BE2C (cell line): ENCODE measurements around the gene WWOX.

Experiments used
- DNase-seq: peaks from one replicate; pipeline ENCODE4 v3.0.0-alpha.2; 2020
- H3K27me3 ChIP-seq: fragments of 250-450 bp; sonication (Bioruptor Pico); 2 replicates; pipeline ENCODE4 v1.5.1; 2020; ENCODE audit warnings: mild to moderate bottlenecking
- H3K36me3 ChIP-seq: fragments of 250-450 bp; sonication (Bioruptor Pico); 2 replicates; pipeline ENCODE4 v1.5.1; 2020; ENCODE audit warnings: mild to moderate bottlenecking
- H3K4me1 ChIP-seq: fragments of 250-450 bp; sonication (Bioruptor Pico); 2 replicates; pipeline ENCODE4 v1.5.1; 2020
- H3K4me3 ChIP-seq: 2 replicates; pipeline ENCODE4 v1.5.1; 2011; ENCODE audit warnings: low read depth, low read length
- H3K9me3 ChIP-seq: fragments of 250-450 bp; sonication (Bioruptor Pico); 2 replicates; pipeline ENCODE4 v1.5.1; 2020
- CTCF ChIP-seq: IDR thresholded peaks from 2 replicates; pipeline ENCODE4 v1.5.1; 2012; ENCODE audit warnings: mild to moderate bottlenecking, low read depth, low read length

Gene WWOX

GRCh38 chr16:78524066-78524595, 424.7 kb downstream of the WWOX start:
- no peaks in the 10 kb centered on the region for H3K9me3 ChIP-seq
- TF ChIP-seq CTCF = no peak
- no peak for DNase-seq
- no peaks in the 10 kb centered on the region for H3K36me3 ChIP-seq
- H3K4me3 ChIP-seq = no peak overlapping the region
- H3K4me1 ChIP-seq = no peaks in the 10 kb centered on the region
- H3K27me3 ChIP-seq = no peaks in the 10 kb centered on the region

DNA sequence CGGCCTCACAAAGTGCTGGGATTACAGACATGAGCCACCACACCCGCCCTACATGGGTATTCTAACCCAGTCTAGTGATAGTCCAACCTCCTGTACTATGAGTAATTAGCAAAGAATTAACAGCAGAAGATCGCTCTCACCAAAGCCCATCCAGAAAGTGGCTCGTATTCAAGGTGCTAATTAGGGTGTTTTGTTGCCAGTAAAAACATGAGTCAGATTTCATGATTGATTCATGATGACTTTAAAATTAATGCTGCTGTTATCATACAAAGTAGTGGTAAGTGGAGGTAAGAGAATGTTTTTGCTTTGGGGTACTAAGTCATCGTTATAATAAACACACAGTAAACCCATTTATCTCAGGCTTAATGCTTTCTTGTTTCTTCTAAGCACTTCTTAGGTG, 428.8 kb downstream of the WWOX start:
- Histone ChIP-seq H3K27me3 (no peaks in the 10 kb centered on the region), H3K4me3 (no peak overlapping the region), H3K36me3 (no peaks in the 10 kb centered on the region), H3K9me3 (no peaks in the 10 kb centered on the region), H3K4me1 (no peaks in the 10 kb centered on the region)
- no peak for TF ChIP-seq CTCF
- no peak for DNase-seq

DNA sequence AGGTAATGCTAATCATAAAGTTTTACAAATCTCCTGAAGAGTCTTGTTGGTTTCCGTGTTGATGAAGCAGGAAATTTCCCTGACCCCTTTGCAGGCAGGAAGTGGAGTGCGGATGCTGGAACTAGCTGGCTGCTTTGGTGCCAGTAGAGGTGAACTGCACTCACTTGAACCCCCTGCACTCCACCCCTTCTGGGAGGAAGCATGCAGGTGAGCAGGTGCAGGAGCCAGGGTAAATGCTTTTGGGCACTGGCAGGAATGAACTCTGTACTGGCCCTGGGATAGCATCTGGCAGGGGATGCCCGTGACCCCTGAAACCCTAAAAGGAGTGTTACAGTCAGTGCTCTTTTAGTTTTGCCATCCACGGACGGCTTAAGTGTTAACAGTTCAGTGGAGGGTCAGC, 430.4 kb downstream of the WWOX start:
- Histone ChIP-seq H3K4me1 (no peaks in the 10 kb centered on the region), H3K27me3 (no peaks in the 10 kb centered on the region), H3K36me3 (no peaks in the 10 kb centered on the region), H3K4me3 (no peak overlapping the region), H3K9me3 (no peaks in the 10 kb centered on the region)
- DNase-seq = no peak
- no peak for TF ChIP-seq CTCF

DNA sequence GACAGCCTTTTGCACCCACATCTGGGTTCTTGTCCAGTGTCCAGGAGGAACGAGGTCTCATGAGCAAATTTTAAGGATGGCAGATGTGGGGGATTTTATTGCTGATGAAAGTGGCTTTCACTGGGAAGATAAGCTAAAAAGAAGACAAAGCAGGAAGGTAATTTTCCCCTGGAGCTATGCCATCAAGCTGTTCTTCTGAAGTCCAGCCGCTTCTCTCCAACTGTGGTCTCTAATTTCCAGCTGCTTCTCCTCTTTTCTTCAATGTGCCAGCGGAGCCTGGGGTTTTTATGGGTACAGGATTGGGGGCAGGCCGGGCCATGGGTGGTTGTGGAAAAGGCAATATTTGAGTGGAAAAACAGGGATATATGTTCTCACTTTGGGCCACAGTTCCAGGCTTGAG, 430.8 kb downstream of the WWOX start:
- no peak overlapping the region for H3K4me3 ChIP-seq
- DNase-seq = no peak
- TF ChIP-seq CTCF = no peak

GRCh38 chr16:78535098-78535497, 435.6 kb downstream of the WWOX start:
- Histone ChIP-seq H3K9me3 (no peaks in the 10 kb centered on the region), H3K27me3 (no peaks in the 10 kb centered on the region)

More for the DNA sequence above, 430.8 kb downstream of the WWOX start:
- Histone ChIP-seq H3K27me3 (no peaks in the 10 kb centered on the region), H3K4me1 (no peaks in the 10 kb centered on the region), H3K9me3 (no peaks in the 10 kb centered on the region), H3K36me3 (no peaks in the 10 kb centered on the region)

DNA sequence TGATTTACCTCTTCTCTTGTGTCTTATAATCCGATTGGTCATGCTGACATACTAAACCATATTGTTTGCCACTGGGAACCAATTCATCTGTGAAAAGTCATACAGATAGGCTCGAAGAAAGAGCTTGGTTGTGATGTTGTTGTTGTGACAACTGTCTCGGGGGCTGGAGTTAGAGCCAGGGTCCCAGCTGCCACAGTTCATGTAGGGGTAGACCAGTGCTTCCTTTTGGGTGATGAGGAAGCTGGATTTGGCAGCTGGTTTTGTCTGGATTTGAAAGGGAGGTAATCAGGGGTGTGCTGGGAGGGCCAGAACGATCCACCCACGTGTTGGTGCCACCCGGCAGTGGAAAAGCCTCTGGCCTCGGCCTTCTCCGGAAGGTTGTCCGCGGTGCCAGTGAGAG, 438.1 kb downstream of the WWOX start:
- Histone ChIP-seq H3K27me3 (no peaks in the 10 kb centered on the region), H3K9me3 (no peaks in the 10 kb centered on the region), H3K36me3 (no peaks in the 10 kb centered on the region), H3K4me1 (no peaks in the 10 kb centered on the region), H3K4me3 (no peak overlapping the region)
- TF ChIP-seq CTCF = no peak
- DNase-seq = no peak

More at GRCh38 chr16:78535098-78535497, 435.6 kb downstream of the WWOX start:
- TF ChIP-seq CTCF = no peak
- H3K36me3 ChIP-seq = no peaks in the 10 kb centered on the region
- no peaks in the 10 kb centered on the region for H3K4me1 ChIP-seq
- DNase-seq = no peak
- no peak overlapping the region for H3K4me3 ChIP-seq
